B cell (primary cell): ENCODE measurements around the gene SEC61B. TPM values are rescaled to one million over a fixed set of nuclear protein-coding genes. Genes with fewer than 3 reads are reported as not detected.

Source experiments
- ATAC-seq: fragments of 200-7000 bp; cut with Tn5 transposase; one replicate; pipeline ENCODE4 v1.10.0; 2021; ENCODE audit warnings: low read depth, mild to moderate bottlenecking, moderate number of reproducible peaks, moderate library complexity
- CTCF ChIA-PET: fragments of 350-600 bp; sonication (Branson Sonifier 250); formaldehyde crosslinking; loops from one replicate; lab custom pipeline; 2021; ENCODE audit warnings: antibody characterized with exemption, inconsistent platforms; lab: Charles Lee
- POLR2A ChIA-PET: fragments of 350-600 bp; sonication (Branson Sonifier 250); formaldehyde crosslinking; loops from one replicate; lab custom pipeline; 2021; ENCODE audit warnings: antibody characterized with exemption; lab: Charles Lee
- DNase-seq: peaks from one replicate; pipeline ENCODE4 v3.0.0; 2013
- H2AFZ ChIP-seq: 2 replicates; pipeline ENCODE4 v1.6.1; 2012; ENCODE audit warnings: mild to moderate bottlenecking, low read depth, low read length; ENCODE audit not compliant: insufficient read depth, poor library complexity, severe bottlenecking
- H3K27ac ChIP-seq, 2 donors: 1 replicate in 1 of 2; 2 replicates in 1 of 2; pipeline ENCODE4 v1.5.1; 2012 to 2013; ENCODE audit warnings: low read length in 2 of 2, mild to moderate bottlenecking in 2 of 2, moderate library complexity in 1 of 2
- H3K27me3 ChIP-seq, 4 experiments: fragments of 200-600 bp in 1 of 4; sonication (generic) in 1 of 4; replicated peaks in 1 of 4; 1 replicate in 2 of 4; 2 replicates in 2 of 4; pipeline versions ENCODE4 v1.6.1 to v1.7.0; 2013 to 2016; ENCODE audit warnings: low read length in 3 of 4, mild to moderate bottlenecking in 2 of 4, mixed read lengths in 1 of 4, moderate library complexity in 1 of 4; ENCODE audit not compliant: insufficient read depth in 4 of 4, control insufficient read depth in 3 of 4; ENCODE audit errors: control extremely low read depth in 1 of 4
- H3K36me3 ChIP-seq, 2 experiments: replicated peaks in 1 of 2; 1 replicate in 1 of 2; 2 replicates in 1 of 2; pipeline versions ENCODE4 v1.6.1 to v1.7.1; 2013; ENCODE audit warnings: low read length in 1 of 2; ENCODE audit not compliant: insufficient read depth in 2 of 2, control insufficient read depth in 1 of 2; ENCODE audit errors: control extremely low read depth in 1 of 2, extremely low read depth in 1 of 2
- H3K4me1 ChIP-seq, 2 donors: fragments of 200-600 bp in 1 of 2; sonication (generic) in 1 of 2; 1 replicate in 1 of 2; 2 replicates in 1 of 2; pipeline versions ENCODE4 v1.5.1 to v1.6.1; 2013 to 2017; ENCODE audit warnings: low read length in 2 of 2; ENCODE audit not compliant: control insufficient read depth in 2 of 2, insufficient read depth in 2 of 2
- H3K4me2 ChIP-seq: replicated peaks from 2 replicates; pipeline ENCODE3; 2012; ENCODE audit warnings: mild to moderate bottlenecking, low read depth, low read length; ENCODE audit not compliant: poor library complexity, severe bottlenecking
- H3K4me3 ChIP-seq, 5 experiments: fragments of 200-600 bp in 1 of 5; sonication (generic) in 1 of 5; 1 replicate in 3 of 5; 2 replicates in 2 of 5; pipeline versions ENCODE4 v1.5.1 to v1.7.0; 2011 to 2016; ENCODE audit warnings: low read length in 4 of 5, mild to moderate bottlenecking in 4 of 5, low read depth in 2 of 5, control low read depth in 1 of 5, moderate library complexity in 1 of 5; ENCODE audit not compliant: insufficient read depth in 1 of 5; ENCODE audit errors: control extremely low read depth in 1 of 5, extremely low read depth in 1 of 5
- H3K79me2 ChIP-seq: fragments of 200-600 bp; sonication (generic); one replicate; pipeline ENCODE4 v1.6.0; 2016; ENCODE audit warnings: low read length; ENCODE audit not compliant: control insufficient read depth, insufficient read depth
- H3K9ac ChIP-seq: fragments of 200-600 bp; sonication (generic); 2 replicates; pipeline ENCODE4 v1.6.1; 2017; ENCODE audit warnings: mild to moderate bottlenecking, low read length, moderate library complexity
- H3K9me3 ChIP-seq, 3 donors: one replicate each; pipeline versions ENCODE4 v1.6.1 to v1.7.1; 2013; ENCODE audit warnings: low read length in 2 of 3; ENCODE audit not compliant: control insufficient read depth in 2 of 3, insufficient read depth in 1 of 3; ENCODE audit errors: control extremely low read depth in 1 of 3
- H4K20me1 ChIP-seq: 2 replicates; pipeline ENCODE4 v1.6.0; 2012; ENCODE audit warnings: mild to moderate bottlenecking, low read length; ENCODE audit not compliant: insufficient read depth, control insufficient read depth, poor library complexity, severe bottlenecking
- H3K27ac Mint-ChIP-seq: one replicate; pipeline ENCODE4 v1.8.0; 2021; ENCODE audit warnings: mixed read lengths
- H3K27me3 Mint-ChIP-seq: one replicate; pipeline ENCODE4 v1.8.0; 2021; ENCODE audit warnings: mixed read lengths
- H3K4me1 Mint-ChIP-seq: one replicate; pipeline ENCODE4 v1.8.0; 2021; ENCODE audit warnings: mixed read lengths
- H3K4me3 Mint-ChIP-seq: one replicate; pipeline ENCODE4 v1.8.0; 2021; ENCODE audit warnings: mixed read lengths
- H3K9me3 Mint-ChIP-seq: one replicate; pipeline ENCODE4 v1.8.0; 2022; ENCODE audit warnings: mixed read lengths; ENCODE audit not compliant: insufficient read depth
- EZH2 ChIP-seq: IDR thresholded peaks from 2 replicates; pipeline ENCODE4 v1.6.1; 2012; ENCODE audit warnings: borderline replicate concordance, low read depth, mild to moderate bottlenecking, moderate library complexity, low read length; ENCODE audit not compliant: insufficient read depth, poor library complexity, severe bottlenecking
- WGBS: methylation state at CpG from one replicate; pipeline ENCODE4 v1.1.5; 2013; ENCODE audit warnings: missing lambda C conversion rate; ENCODE audit not compliant: insufficient coverage; 5-methylcytosine and 5-hydroxymethylcytosine counted together
- intact Hi-C: fragments of 100-400 bp; cut with micrococcal nuclease; formaldehyde crosslinking; loops from one replicate; pipeline ENCODE4 v1.10.0; 2022
- polyA plus RNA-seq: library from polyadenylated mRNA; depleted of rRNA; stranded (reverse); fragments of >200 nt; gene quantifications from 2 replicates; pipeline ENCODE4 v1.2.3, GENCODE V29; 2012
- total RNA-seq, 2 donors: library from RNA; stranded (reverse); fragments of 120-200 nt in 1 of 2; gene quantifications; 1 replicate in 1 of 2; 2 replicates in 1 of 2; pipeline versions ENCODE4 v1.2.3 to v1.2.4, GENCODE V29; 2013 to 2022
- TF ChIP-seq, protein P1 (sequence below): fragments of 200-600 bp; IDR thresholded peaks from one replicate; pipeline ENCODE4 v1.8.0; 2022; ENCODE audit warnings: antibody characterized with exemption, mild to moderate bottlenecking

Gene SEC61B
- total and polyA plus RNA-seq, 2 donors (not counting 1 experiment from before 2014, with no cell fraction given), result 70.2 to 92.1 TPM

DNA sequence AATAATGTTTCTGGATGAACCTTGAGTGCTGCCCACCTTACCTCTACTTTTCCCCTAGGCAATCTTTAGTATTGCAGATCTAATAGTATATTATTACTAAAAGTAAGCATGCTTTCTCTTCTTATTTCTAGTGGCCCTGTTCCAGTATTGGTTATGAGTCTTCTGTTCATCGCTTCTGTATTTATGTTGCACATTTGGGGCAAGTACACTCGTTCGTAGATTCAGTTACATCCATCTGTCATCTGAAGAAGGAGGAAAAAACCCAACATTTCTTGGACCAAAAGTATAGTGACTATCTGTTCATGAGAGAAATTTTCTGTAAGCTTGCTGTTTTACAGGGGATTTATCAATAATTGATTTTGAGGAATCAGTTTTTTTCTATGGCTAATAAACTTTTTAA lies 8.1 kb downstream of the SEC61B start:
- 100% methylated on average over 2 of the region's 3 CpGs for WGBS
- Histone ChIP-seq H3K27ac (no peak overlapping the region), H3K4me3 (no peak overlapping the region), H3K9ac (no peak overlapping the region), H3K4me2 (no peak overlapping the region), H3K36me3 (peaks cover 17 to 58% of the 10 kb centered on the region in 2 experiments), H2AFZ (no peak overlapping the region), H3K4me1 (peaks cover 6 to 8% of the 10 kb centered on the region in 2 donors), H3K9me3 (no peaks in the 10 kb centered on the region), H3K27me3 (no peaks in the 10 kb centered on the region), H4K20me1 (peaks cover 18% of the 10 kb centered on the region), H3K79me2 (peaks cover 16% of the 10 kb centered on the region)
- Mint-ChIP-seq H3K27ac (no peak overlapping the region), H3K4me3 (no peak overlapping the region), H3K9me3 (no peaks in the 10 kb centered on the region), H3K27me3 (no peaks in the 10 kb centered on the region), H3K4me1 (peaks cover 23% of the 10 kb centered on the region)
- intact Hi-C loops, result no loop called here
- ChIA-PET POLR2A (no interaction called here), CTCF (interaction anchor here (2.7 to 7.1 kb wide), 5 partner anchors 9 to 590 kb away, joined by 12 to 73 read pairs (median 29); partner anchors contain the start of genes ALG2 and SEC61B)
- DNase-seq (no peak), ATAC-seq (no peak)
- no peak for TF ChIP-seq EZH2
- TF ChIP-seq, protein P1, sequence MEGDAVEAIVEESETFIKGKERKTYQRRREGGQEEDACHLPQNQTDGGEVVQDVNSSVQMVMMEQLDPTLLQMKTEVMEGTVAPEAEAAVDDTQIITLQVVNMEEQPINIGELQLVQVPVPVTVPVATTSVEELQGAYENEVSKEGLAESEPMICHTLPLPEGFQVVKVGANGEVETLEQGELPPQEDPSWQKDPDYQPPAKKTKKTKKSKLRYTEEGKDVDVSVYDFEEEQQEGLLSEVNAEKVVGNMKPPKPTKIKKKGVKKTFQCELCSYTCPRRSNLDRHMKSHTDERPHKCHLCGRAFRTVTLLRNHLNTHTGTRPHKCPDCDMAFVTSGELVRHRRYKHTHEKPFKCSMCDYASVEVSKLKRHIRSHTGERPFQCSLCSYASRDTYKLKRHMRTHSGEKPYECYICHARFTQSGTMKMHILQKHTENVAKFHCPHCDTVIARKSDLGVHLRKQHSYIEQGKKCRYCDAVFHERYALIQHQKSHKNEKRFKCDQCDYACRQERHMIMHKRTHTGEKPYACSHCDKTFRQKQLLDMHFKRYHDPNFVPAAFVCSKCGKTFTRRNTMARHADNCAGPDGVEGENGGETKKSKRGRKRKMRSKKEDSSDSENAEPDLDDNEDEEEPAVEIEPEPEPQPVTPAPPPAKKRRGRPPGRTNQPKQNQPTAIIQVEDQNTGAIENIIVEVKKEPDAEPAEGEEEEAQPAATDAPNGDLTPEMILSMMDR, result no peak

DNA sequence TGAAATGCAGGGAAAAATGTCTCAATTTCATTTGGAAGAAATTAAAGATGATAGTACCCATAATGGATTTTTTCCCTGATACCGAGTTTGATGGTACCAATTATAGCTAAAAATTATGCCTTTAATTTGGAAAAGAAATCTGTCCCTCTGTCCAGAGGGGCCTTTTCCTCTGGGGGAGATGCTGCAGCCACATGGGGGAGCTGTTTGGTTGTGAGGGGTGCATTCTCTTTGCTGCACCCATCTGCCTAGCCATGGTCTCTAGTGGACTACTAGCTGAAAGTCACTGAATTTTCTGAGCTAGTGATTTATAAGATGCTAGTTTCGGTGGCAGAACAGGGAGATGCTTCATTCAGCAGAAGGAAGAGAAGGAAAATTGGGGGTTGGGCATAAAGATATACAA lies 9.6 kb downstream of the SEC61B start:
- TF ChIP-seq, protein P1, result peak; percentile 75
- TF ChIP-seq EZH2, result no peak
- intact Hi-C loops, result loop anchor here (1.0 kb wide), 2 partner anchors 35 to 780 kb away; no protein-coding TSS in a partner anchor
- Histone ChIP-seq H3K79me2 (peaks cover 1% of the 10 kb centered on the region), H4K20me1 (peaks cover 3% of the 10 kb centered on the region), H3K4me2 (no peak overlapping the region), H3K9me3 (no peaks in the 10 kb centered on the region), H3K27me3 (no peaks in the 10 kb centered on the region), H3K27ac (no peak overlapping the region), H3K9ac (no peak overlapping the region), H3K4me1 (peaks cover 21 to 23% of the 10 kb centered on the region in 2 donors), H2AFZ (no peak overlapping the region), H3K4me3 (no peak overlapping the region), H3K36me3 (peaks cover 13 to 53% of the 10 kb centered on the region in 2 experiments)
- no peak overlapping the region for H3K4me3 Mint-ChIP-seq
- ChIA-PET POLR2A (interaction anchor here (0.6 to 1.1 kb wide), 3 partner anchors 10 to 47 kb away, joined by 3 to 4 read pairs (median 3); partner anchors contain the start of genes ALG2 and SEC61B), CTCF (interaction anchor here (0.6 to 7.1 kb wide), 55 partner anchors 9 to 1103 kb away, joined by 3 to 73 read pairs (median 5); partner anchors contain the start of genes ALG2, SEC61B and STX17)
- H3K27me3 Mint-ChIP-seq, result no peaks in the 10 kb centered on the region
- H3K4me1 Mint-ChIP-seq, result peaks cover 29% of the 10 kb centered on the region
- WGBS, result 100% methylated on average over 1 of the region's 2 CpGs
- ATAC-seq (no peak), DNase-seq (peak; percentile 52)
- no peaks in the 10 kb centered on the region for H3K9me3 Mint-ChIP-seq
- H3K27ac Mint-ChIP-seq, result no peak overlapping the region
